ENCODE data around the gene NYAP1.
"Not testable (repeated sequence)": the region's sequence is repeated elsewhere in the genome, so short reads cannot be mapped to it uniquely, and the experiment has no call there.

NYAP1 gene

GRCh38 chr7:100532165-100533022 is 48.7 kb downstream of the NYAP1 start:
- no peaks in the 10 kb centered on the region for H3F3A ChIP-seq (ENCODE audit: low read depth)
- no peaks in the 10 kb centered on the region for H3K79me2 ChIP-seq (ENCODE audit: insufficient read depth, low read length)
- H3K27me3 ChIP-seq (ENCODE audit: insufficient read depth, low read length, poor library complexity, severe bottlenecking), result no peaks in the 10 kb centered on the region
- TF ChIP-seq CTCF (conservative IDR thresholded peaks at IDR 0.05; ENCODE audit: low read length) (no peak), EZH2phosphoT487 (IDR thresholded peaks at IDR 0.05; ENCODE audit: borderline replicate concordance) (no peak)
- no peak overlapping the region for H3K4me2 ChIP-seq (ENCODE audit: low read depth, low read length, poor library complexity, severe bottlenecking)
- no peaks in the 10 kb centered on the region for H3K9me2 ChIP-seq (replicated peaks; ENCODE audit: low read depth, low read length)
- H3K9me3 ChIP-seq (ENCODE audit: insufficient read depth, low read depth, low read length), result no peaks in the 10 kb centered on the region
- no peak overlapping the region for H2AFZ ChIP-seq (ENCODE audit: low read length)
- H4K20me1 ChIP-seq (ENCODE audit: insufficient read depth, low read length, poor library complexity, severe bottlenecking), result no peaks in the 10 kb centered on the region
- H3K4me1 ChIP-seq (ENCODE audit: insufficient read depth, low read length, poor library complexity, severe bottlenecking), result no peaks in the 10 kb centered on the region
- H3K4me3 ChIP-seq (ENCODE audit: low read length, poor library complexity, severe bottlenecking), result no peak overlapping the region
- H3K36me3 ChIP-seq (ENCODE audit: insufficient read depth, low read length), result no peaks in the 10 kb centered on the region
- no peak overlapping the region for H3K9ac ChIP-seq (ENCODE audit: low read depth, low read length, poor library complexity, severe bottlenecking)

DNA sequence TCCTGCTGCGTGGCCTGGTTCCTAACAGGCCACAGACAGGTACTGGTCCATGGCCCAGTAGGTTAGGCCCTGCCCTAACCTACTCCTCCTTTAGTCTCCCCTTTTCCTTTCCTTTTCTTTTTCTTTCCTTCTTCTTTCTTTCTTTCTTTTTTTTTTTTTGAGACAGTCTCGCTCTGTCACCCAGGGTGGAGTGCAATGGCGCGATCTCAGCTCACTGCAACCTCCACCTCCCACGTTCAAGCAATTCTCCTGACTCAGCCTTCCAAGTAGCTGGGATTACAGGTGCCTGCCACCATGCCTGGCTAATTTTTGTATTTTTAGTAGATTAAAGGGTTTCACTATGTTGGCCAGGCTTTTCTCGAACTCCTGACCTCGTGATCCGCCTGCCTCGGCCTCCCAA is 52.3 kb downstream of the NYAP1 start:
- H2AFZ ChIP-seq (ENCODE audit: low read length); H4K20me1 ChIP-seq (ENCODE audit: insufficient read depth, low read length, poor library complexity, severe bottlenecking); H3K36me3 ChIP-seq (ENCODE audit: insufficient read depth, low read length); H3K4me2 ChIP-seq (ENCODE audit: low read depth, low read length, poor library complexity, severe bottlenecking); H3K4me3 ChIP-seq (ENCODE audit: low read length, poor library complexity, severe bottlenecking); H3K9me3 ChIP-seq (ENCODE audit: insufficient read depth, low read depth, low read length); H3F3A ChIP-seq (ENCODE audit: low read depth); H3K9ac ChIP-seq (ENCODE audit: low read depth, low read length, poor library complexity, severe bottlenecking); H3K9me2 ChIP-seq (replicated peaks; ENCODE audit: low read depth, low read length); H3K27me3 ChIP-seq (ENCODE audit: insufficient read depth, low read length, poor library complexity, severe bottlenecking): not testable (repeated sequence)
- H3K4me1 ChIP-seq (ENCODE audit: insufficient read depth, low read length, poor library complexity, severe bottlenecking), result peaks cover 16% of the 10 kb centered on the region
- H3K79me2 ChIP-seq (ENCODE audit: insufficient read depth, low read length), result peaks cover 11% of the 10 kb centered on the region

DNA sequence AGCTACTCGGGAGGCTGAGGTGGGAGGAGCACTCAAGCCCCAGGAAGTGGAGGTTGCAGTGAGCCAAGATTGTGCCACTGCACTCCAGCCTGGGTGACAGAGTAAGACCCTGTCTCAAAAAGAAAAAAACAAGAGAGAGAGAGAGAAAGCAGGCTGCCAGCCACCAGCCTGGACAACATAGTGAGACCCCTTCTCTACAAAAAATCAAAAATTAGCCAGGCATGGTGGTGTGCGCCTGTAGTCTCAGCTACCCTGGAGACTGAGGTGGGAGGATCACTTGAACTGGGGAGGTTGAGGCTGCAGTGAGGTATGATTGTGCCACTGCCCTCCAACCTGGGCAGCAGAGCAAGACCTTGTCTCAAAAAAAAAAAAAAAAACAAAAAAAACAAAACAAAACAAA is 53.0 kb downstream of the NYAP1 start:
- not testable (repeated sequence) for H3K9me3 ChIP-seq (ENCODE audit: insufficient read depth, low read depth, low read length); H3K4me2 ChIP-seq (ENCODE audit: low read depth, low read length, poor library complexity, severe bottlenecking); H4K20me1 ChIP-seq (ENCODE audit: insufficient read depth, low read length, poor library complexity, severe bottlenecking); H3K36me3 ChIP-seq (ENCODE audit: insufficient read depth, low read length); H3K9me2 ChIP-seq (replicated peaks; ENCODE audit: low read depth, low read length); H3K9ac ChIP-seq (ENCODE audit: low read depth, low read length, poor library complexity, severe bottlenecking); H3F3A ChIP-seq (ENCODE audit: low read depth); H3K4me3 ChIP-seq (ENCODE audit: low read length, poor library complexity, severe bottlenecking); H2AFZ ChIP-seq (ENCODE audit: low read length); H3K27me3 ChIP-seq (ENCODE audit: insufficient read depth, low read length, poor library complexity, severe bottlenecking)
- H3K79me2 ChIP-seq (ENCODE audit: insufficient read depth, low read length), result peaks cover 11% of the 10 kb centered on the region
- H3K4me1 ChIP-seq (ENCODE audit: insufficient read depth, low read length, poor library complexity, severe bottlenecking), result peaks cover 19% of the 10 kb centered on the region

- Histone ChIP-seq H3K9ac (ENCODE audit: low read depth, low read length, poor library complexity, severe bottlenecking) (peak overlapping the region; percentile 65), H3K27me3 (ENCODE audit: insufficient read depth, low read length, poor library complexity, severe bottlenecking) (no peaks in the 10 kb centered on the region), H3K9me3 (ENCODE audit: insufficient read depth, low read depth, low read length) (no peaks in the 10 kb centered on the region), H3K36me3 (ENCODE audit: insufficient read depth, low read length) (no peaks in the 10 kb centered on the region), H2AFZ (ENCODE audit: low read length) (peak overlapping the region; percentile 97), H3K4me3 (ENCODE audit: low read length, poor library complexity, severe bottlenecking) (peak overlapping the region; percentile 77), H4K20me1 (ENCODE audit: insufficient read depth, low read length, poor library complexity, severe bottlenecking) (no peaks in the 10 kb centered on the region), H3K79me2 (ENCODE audit: insufficient read depth, low read length) (peaks cover 13% of the 10 kb centered on the region), H3F3A (ENCODE audit: low read depth) (0 out of 2 replicates have a peak, but pooled peaks cover 3% of the 10 kb centered on the region), H3K4me1 (ENCODE audit: insufficient read depth, low read length, poor library complexity, severe bottlenecking) (peaks cover 20% of the 10 kb centered on the region), H3K9me2 (replicated peaks; ENCODE audit: low read depth, low read length) (no peaks in the 10 kb centered on the region), H3K4me2 (ENCODE audit: low read depth, low read length, poor library complexity, severe bottlenecking) (peak overlapping the region; percentile 99)
- TF ChIP-seq CTCF (conservative IDR thresholded peaks at IDR 0.05; ENCODE audit: low read length), result no peak
- no peak for TF ChIP-seq EZH2phosphoT487 (IDR thresholded peaks at IDR 0.05; ENCODE audit: borderline replicate concordance)
Measured at GRCh38 chr7:100538348-100538653, 54.6 kb downstream of the NYAP1 start.

Measured in Loucy (cell line).